ENCODE results near the gene ZDHHC22.

Gene ZDHHC22

DNA sequence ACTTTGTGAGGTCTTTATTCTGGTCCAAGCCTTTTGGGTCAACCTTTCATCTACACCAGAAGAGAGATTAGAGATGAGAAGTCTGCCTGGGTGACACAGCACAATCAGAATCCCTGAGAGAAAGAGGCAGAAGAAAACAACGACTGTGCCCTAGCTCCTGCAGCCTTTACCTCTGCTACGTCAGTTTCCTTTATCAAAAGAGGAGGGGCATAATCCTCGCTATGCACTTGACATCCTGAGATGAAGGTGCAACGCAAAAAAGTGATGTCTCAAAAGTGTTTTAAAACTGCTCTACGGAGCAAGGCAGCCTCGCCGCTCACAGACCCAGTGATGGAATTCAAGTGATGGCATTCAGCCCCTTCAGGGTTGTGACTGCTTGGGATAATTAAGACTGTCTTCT, 21.7 kb downstream of the ZDHHC22 start:
- no peak overlapping the region for H3K4me3 ChIP-seq (ENCODE audit: low read depth in 1 of 2, low read length in 2 of 2)
- no peak overlapping the region for H3K9ac ChIP-seq (ENCODE audit: low read depth in 1 of 2, low read length in 2 of 2)
- H3K9me3 ChIP-seq (ENCODE audit: control insufficient read depth in 1 of 2, low read length in 2 of 2), result no peaks in the 10 kb centered on the region
- no peaks in the 10 kb centered on the region for H3K27me3 ChIP-seq (ENCODE audit: control insufficient read depth in 1 of 2, insufficient read depth in 2 of 2, low read length in 2 of 2)
- H3K36me3 ChIP-seq (ENCODE audit: control insufficient read depth in 1 of 2, insufficient read depth in 2 of 2, low read length in 2 of 2), result peaks cover 0 to 16% of the 10 kb centered on the region in 2 donors
- peaks cover 45 to 47% of the 10 kb centered on the region in 2 donors for H3K4me1 ChIP-seq (ENCODE audit: control insufficient read depth in 1 of 2, insufficient read depth in 2 of 2, low read length in 2 of 2)
- no peak overlapping the region for H3K27ac ChIP-seq (ENCODE audit: low read depth, low read length)

- Histone ChIP-seq H3K9ac (ENCODE audit: low read depth in 1 of 2, low read length in 2 of 2) (no peak overlapping the region), H3K4me1 (ENCODE audit: control insufficient read depth in 1 of 2, insufficient read depth in 2 of 2, low read length in 2 of 2) (peaks cover 12 to 14% of the 10 kb centered on the region in 2 donors), H3K27me3 (ENCODE audit: control insufficient read depth in 1 of 2, insufficient read depth in 2 of 2, low read length in 2 of 2) (no peaks in the 10 kb centered on the region), H3K4me3 (ENCODE audit: low read depth in 1 of 2, low read length in 2 of 2) (no peak overlapping the region), H3K36me3 (ENCODE audit: control insufficient read depth in 1 of 2, insufficient read depth in 2 of 2, low read length in 2 of 2) (peaks cover 10 to 44% of the 10 kb centered on the region in 2 donors), H3K27ac (ENCODE audit: low read depth, low read length) (no peak overlapping the region), H3K9me3 (ENCODE audit: control insufficient read depth in 1 of 2, low read length in 2 of 2) (no peaks in the 10 kb centered on the region)
Observed at GRCh38 chr14:77116172-77116817, 25.3 kb downstream of the ZDHHC22 start.

DNA sequence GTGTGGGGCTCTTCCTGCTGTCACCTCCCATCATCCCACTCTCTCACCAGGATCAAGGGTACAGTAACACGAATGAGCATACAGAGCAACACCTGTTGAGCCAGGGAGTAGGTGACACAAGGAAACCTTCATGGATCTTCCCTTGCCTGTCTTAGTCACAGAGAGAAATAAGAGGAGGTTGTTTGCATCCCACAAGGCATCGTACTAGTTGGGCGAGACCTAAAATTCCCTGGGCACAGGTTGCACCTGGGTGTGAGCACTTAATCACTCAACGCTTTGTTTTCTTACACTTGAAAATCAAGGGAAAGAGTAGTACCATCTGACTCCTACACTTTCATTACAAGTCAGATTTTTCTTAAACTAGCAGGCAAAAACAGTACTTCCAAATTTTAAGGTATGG, 27.0 kb downstream of the ZDHHC22 start:
- Histone ChIP-seq H3K4me1 (ENCODE audit: control insufficient read depth in 1 of 2, insufficient read depth in 2 of 2, low read length in 2 of 2) (no peaks in the 10 kb centered on the region), H3K9ac (ENCODE audit: low read depth in 1 of 2, low read length in 2 of 2) (no peak overlapping the region), H3K9me3 (ENCODE audit: control insufficient read depth in 1 of 2, low read length in 2 of 2) (no peaks in the 10 kb centered on the region), H3K36me3 (ENCODE audit: control insufficient read depth in 1 of 2, insufficient read depth in 2 of 2, low read length in 2 of 2) (peaks cover 18 to 55% of the 10 kb centered on the region in 2 donors), H3K27ac (ENCODE audit: low read depth, low read length) (no peak overlapping the region), H3K4me3 (ENCODE audit: low read depth in 1 of 2, low read length in 2 of 2) (no peak overlapping the region), H3K27me3 (ENCODE audit: control insufficient read depth in 1 of 2, insufficient read depth in 2 of 2, low read length in 2 of 2) (no peaks in the 10 kb centered on the region)

DNA sequence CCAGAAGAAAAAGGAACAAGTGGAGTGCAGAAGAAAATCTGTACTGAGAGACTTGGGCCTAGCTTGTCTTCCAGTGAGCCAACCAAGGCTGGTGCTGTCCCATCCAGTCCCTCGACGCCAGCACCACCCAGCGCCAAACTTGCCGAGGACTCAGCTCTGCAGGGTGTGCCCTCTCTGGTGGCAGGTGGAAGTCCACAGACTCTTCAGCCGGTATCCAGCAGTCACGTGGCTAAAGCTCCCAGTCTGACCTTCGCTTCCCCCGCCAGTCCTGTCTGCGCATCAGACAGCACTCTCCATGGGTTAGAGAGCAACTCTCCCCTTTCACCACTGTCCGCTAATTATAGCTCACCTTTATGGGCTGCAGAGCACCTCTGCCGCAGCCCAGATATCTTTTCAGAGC, 27.9 kb downstream of the ZDHHC22 start:
- no peak overlapping the region for H3K27ac ChIP-seq (ENCODE audit: low read depth, low read length)

GRCh38 chr14:77111021-77111420, 30.6 kb downstream of the ZDHHC22 start:
- H3K4me3 ChIP-seq (ENCODE audit: low read depth in 1 of 2, low read length in 2 of 2), result no peak overlapping the region
- no peaks in the 10 kb centered on the region for H3K9me3 ChIP-seq (ENCODE audit: control insufficient read depth in 1 of 2, low read length in 2 of 2)
- H3K9ac ChIP-seq (ENCODE audit: low read depth in 1 of 2, low read length in 2 of 2), result no peak overlapping the region
- H3K36me3 ChIP-seq (ENCODE audit: control insufficient read depth in 1 of 2, insufficient read depth in 2 of 2, low read length in 2 of 2), result peaks cover 37 to 81% of the 10 kb centered on the region in 2 donors
- H3K27ac ChIP-seq (ENCODE audit: low read depth, low read length), result no peak overlapping the region
- H3K27me3 ChIP-seq (ENCODE audit: control insufficient read depth in 1 of 2, insufficient read depth in 2 of 2, low read length in 2 of 2), result no peaks in the 10 kb centered on the region
- no peaks in the 10 kb centered on the region for H3K4me1 ChIP-seq (ENCODE audit: control insufficient read depth in 1 of 2, insufficient read depth in 2 of 2, low read length in 2 of 2)

More for the DNA sequence above, 27.9 kb downstream of the ZDHHC22 start:
- Histone ChIP-seq H3K27me3 (ENCODE audit: control insufficient read depth in 1 of 2, insufficient read depth in 2 of 2, low read length in 2 of 2) (no peaks in the 10 kb centered on the region), H3K9me3 (ENCODE audit: control insufficient read depth in 1 of 2, low read length in 2 of 2) (no peaks in the 10 kb centered on the region), H3K4me1 (ENCODE audit: control insufficient read depth in 1 of 2, insufficient read depth in 2 of 2, low read length in 2 of 2) (no peaks in the 10 kb centered on the region), H3K36me3 (ENCODE audit: control insufficient read depth in 1 of 2, insufficient read depth in 2 of 2, low read length in 2 of 2) (peaks cover 21 to 63% of the 10 kb centered on the region in 2 donors), H3K9ac (ENCODE audit: low read depth in 1 of 2, low read length in 2 of 2) (no peak overlapping the region), H3K4me3 (ENCODE audit: low read depth in 1 of 2, low read length in 2 of 2) (no peak overlapping the region)

DNA sequence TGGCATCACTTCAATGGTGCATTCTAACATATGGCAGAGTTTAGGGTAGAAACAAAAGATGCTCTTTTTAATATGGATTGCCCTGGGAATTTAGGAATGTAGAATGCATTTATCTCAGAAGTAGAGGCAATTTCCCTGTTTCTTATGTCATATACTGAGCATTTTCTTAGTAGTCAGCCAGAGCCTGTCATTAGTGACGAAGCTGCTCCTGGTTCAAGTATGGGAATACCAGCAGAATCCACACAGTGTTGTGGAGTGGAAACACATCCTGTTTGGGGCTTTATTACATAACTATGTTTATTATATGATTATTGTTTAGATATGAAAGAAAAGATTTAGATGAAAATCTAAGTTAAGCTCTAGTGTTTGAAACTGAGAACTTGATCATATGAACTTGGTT, 31.3 kb downstream of the ZDHHC22 start:
- peaks cover 0 to 5% of the 10 kb centered on the region in 2 donors for H3K4me1 ChIP-seq (ENCODE audit: control insufficient read depth in 1 of 2, insufficient read depth in 2 of 2, low read length in 2 of 2)
- H3K27me3 ChIP-seq (ENCODE audit: control insufficient read depth in 1 of 2, insufficient read depth in 2 of 2, low read length in 2 of 2), result no peaks in the 10 kb centered on the region
- H3K4me3 ChIP-seq (ENCODE audit: low read depth in 1 of 2, low read length in 2 of 2), result no peak overlapping the region
- H3K9me3 ChIP-seq (ENCODE audit: control insufficient read depth in 1 of 2, low read length in 2 of 2), result no peaks in the 10 kb centered on the region
- H3K9ac ChIP-seq (ENCODE audit: low read depth in 1 of 2, low read length in 2 of 2), result no peak overlapping the region
- H3K36me3 ChIP-seq (ENCODE audit: control insufficient read depth in 1 of 2, insufficient read depth in 2 of 2, low read length in 2 of 2), result peaks cover 37 to 83% of the 10 kb centered on the region in 2 donors
- no peak overlapping the region for H3K27ac ChIP-seq (ENCODE audit: low read depth, low read length)

- H3K27me3 ChIP-seq (ENCODE audit: control insufficient read depth in 1 of 2, insufficient read depth in 2 of 2, low read length in 2 of 2), result no peaks in the 10 kb centered on the region
- H3K27ac ChIP-seq (ENCODE audit: low read depth, low read length), result no peak overlapping the region
- H3K9ac ChIP-seq (ENCODE audit: low read depth in 1 of 2, low read length in 2 of 2), result no peak overlapping the region
- H3K4me1 ChIP-seq (ENCODE audit: control insufficient read depth in 1 of 2, insufficient read depth in 2 of 2, low read length in 2 of 2), result peaks cover 0 to 8% of the 10 kb centered on the region in 2 donors
- no peaks in the 10 kb centered on the region for H3K9me3 ChIP-seq (ENCODE audit: control insufficient read depth in 1 of 2, low read length in 2 of 2)
- H3K4me3 ChIP-seq (ENCODE audit: low read depth in 1 of 2, low read length in 2 of 2), result no peak overlapping the region
- peaks cover 37 to 77% of the 10 kb centered on the region in 2 donors for H3K36me3 ChIP-seq (ENCODE audit: control insufficient read depth in 1 of 2, insufficient read depth in 2 of 2, low read length in 2 of 2)
Observed at GRCh38 chr14:77109656-77110055, 31.9 kb downstream of the ZDHHC22 start.

DNA sequence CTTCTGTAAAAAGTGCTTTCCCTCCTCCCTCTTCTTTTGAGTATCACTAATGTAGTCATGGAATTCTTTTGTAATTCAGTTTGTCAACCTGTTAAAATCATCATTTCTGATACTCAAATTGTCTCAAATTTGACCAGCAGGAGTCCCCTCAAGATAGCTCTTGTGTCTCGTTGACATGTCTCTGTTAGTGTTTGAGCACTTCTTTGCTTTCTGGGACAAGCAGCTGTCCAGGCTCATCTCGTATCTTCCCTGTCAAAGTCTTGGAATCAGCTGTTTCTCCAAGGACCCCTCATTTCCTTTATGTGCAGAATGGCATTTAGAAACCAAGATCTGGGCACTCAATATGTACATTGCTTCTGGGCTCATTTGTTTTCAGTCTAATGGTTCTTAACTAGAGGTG, 32.8 kb downstream of the ZDHHC22 start:
- Histone ChIP-seq H3K36me3 (ENCODE audit: control insufficient read depth in 1 of 2, insufficient read depth in 2 of 2, low read length in 2 of 2) (peaks cover 35 to 68% of the 10 kb centered on the region in 2 donors), H3K4me3 (ENCODE audit: low read depth in 1 of 2, low read length in 2 of 2) (no peak overlapping the region), H3K27me3 (ENCODE audit: control insufficient read depth in 1 of 2, insufficient read depth in 2 of 2, low read length in 2 of 2) (no peaks in the 10 kb centered on the region), H3K4me1 (ENCODE audit: control insufficient read depth in 1 of 2, insufficient read depth in 2 of 2, low read length in 2 of 2) (peaks cover 7 to 12% of the 10 kb centered on the region in 2 donors), H3K9ac (ENCODE audit: low read depth in 1 of 2, low read length in 2 of 2) (no peak overlapping the region), H3K27ac (ENCODE audit: low read depth, low read length) (no peak overlapping the region), H3K9me3 (ENCODE audit: control insufficient read depth in 1 of 2, low read length in 2 of 2) (no peaks in the 10 kb centered on the region)

DNA sequence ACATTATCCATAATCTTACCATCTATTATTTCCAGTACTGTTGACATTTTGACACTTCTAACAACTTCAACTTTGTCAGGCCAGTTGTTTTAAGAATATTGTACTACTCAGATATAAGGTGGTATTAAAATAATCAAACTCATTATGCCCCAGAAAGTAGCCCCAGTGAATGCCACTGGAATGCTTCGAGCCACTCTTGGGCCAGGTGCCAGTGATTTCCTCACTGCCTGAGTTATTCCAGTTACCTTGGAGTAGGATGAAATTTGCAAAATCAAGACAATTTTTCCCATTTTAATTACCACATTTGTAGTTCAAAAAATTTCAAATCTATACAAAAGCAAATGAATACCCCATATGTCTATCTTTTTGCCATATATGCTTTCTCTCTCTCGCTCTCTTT, 34.4 kb downstream of the ZDHHC22 start:
- Histone ChIP-seq H3K9me3 (ENCODE audit: control insufficient read depth in 1 of 2, low read length in 2 of 2) (no peaks in the 10 kb centered on the region), H3K27ac (ENCODE audit: low read depth, low read length) (no peak overlapping the region), H3K4me1 (ENCODE audit: control insufficient read depth in 1 of 2, insufficient read depth in 2 of 2, low read length in 2 of 2) (peaks cover 10 to 17% of the 10 kb centered on the region in 2 donors), H3K27me3 (ENCODE audit: control insufficient read depth in 1 of 2, insufficient read depth in 2 of 2, low read length in 2 of 2) (no peaks in the 10 kb centered on the region), H3K4me3 (ENCODE audit: low read depth in 1 of 2, low read length in 2 of 2) (no peak overlapping the region), H3K9ac (ENCODE audit: low read depth in 1 of 2, low read length in 2 of 2) (no peak overlapping the region), H3K36me3 (ENCODE audit: control insufficient read depth in 1 of 2, insufficient read depth in 2 of 2, low read length in 2 of 2) (peaks cover 28 to 57% of the 10 kb centered on the region in 2 donors)

DNA sequence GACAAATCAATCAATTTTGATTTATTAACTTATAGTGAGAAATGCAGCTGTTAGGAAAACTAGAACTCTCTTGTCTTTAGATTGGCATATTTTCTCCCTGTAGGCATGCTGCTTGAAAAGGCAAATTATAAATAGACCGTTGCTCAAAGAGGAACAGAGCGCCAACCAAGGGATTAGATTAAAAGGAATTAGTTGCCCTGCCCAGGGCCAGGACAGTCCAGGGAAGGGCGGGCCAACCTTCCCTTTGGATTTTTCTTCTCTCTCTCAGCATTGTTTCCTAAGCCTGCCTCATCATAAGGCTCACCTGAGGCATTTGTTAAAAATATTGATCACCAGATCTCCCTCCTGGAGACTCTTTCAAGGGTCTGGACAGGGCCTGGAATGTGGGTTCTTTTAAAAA, 34.9 kb downstream of the ZDHHC22 start:
- Histone ChIP-seq H3K9ac (ENCODE audit: low read depth in 1 of 2, low read length in 2 of 2) (no peak overlapping the region), H3K4me3 (ENCODE audit: low read depth in 1 of 2, low read length in 2 of 2) (no peak overlapping the region), H3K4me1 (ENCODE audit: control insufficient read depth in 1 of 2, insufficient read depth in 2 of 2, low read length in 2 of 2) (peaks cover 15 to 20% of the 10 kb centered on the region in 2 donors), H3K36me3 (ENCODE audit: control insufficient read depth in 1 of 2, insufficient read depth in 2 of 2, low read length in 2 of 2) (peaks cover 28 to 52% of the 10 kb centered on the region in 2 donors), H3K27ac (ENCODE audit: low read depth, low read length) (no peak overlapping the region), H3K9me3 (ENCODE audit: control insufficient read depth in 1 of 2, low read length in 2 of 2) (no peaks in the 10 kb centered on the region), H3K27me3 (ENCODE audit: control insufficient read depth in 1 of 2, insufficient read depth in 2 of 2, low read length in 2 of 2) (no peaks in the 10 kb centered on the region)

Data from duodenal mucosa (tissue), 2 donors.